H1 (cell line): ENCODE data around the gene WFDC8. TPM values are rescaled to one million over a fixed set of nuclear protein-coding genes. Genes with fewer than 3 reads are reported as not detected.

Experiments used
- CTCF ChIA-PET: fragments of 300-600 bp; sonication (Branson Sonifier 250); formaldehyde crosslinking; loops from one replicate; lab custom pipeline; 2021; ENCODE audit not compliant: partially characterized antibody; lab: Charles Lee
- POLR2A ChIA-PET: fragments of 300-600 bp; sonication (Branson Sonifier 250); formaldehyde crosslinking; loops from one replicate; lab custom pipeline; 2021; ENCODE audit warnings: inconsistent platforms; ENCODE audit not compliant: partially characterized antibody; lab: Charles Lee
- DNase-seq, 2 experiments: peaks; one replicate each; pipeline versions ENCODE4 v3.0.0 to v3.0.0-alpha.2; 2010 to 2022; ENCODE audit warnings: low spot score in 2 of 2, low read depth in 1 of 2, mixed read lengths in 1 of 2
- FAIRE-seq: peaks from 2 replicates; lab custom pipeline; 2011; peaks lifted over from hg19 to GRCh38; lab: Jason Lieb, UNC
- H2AFZ ChIP-seq: 2 replicates; pipeline ENCODE4 v1.8.1; 2012; ENCODE audit warnings: low read length, inconsistent platforms
- H2AK5ac ChIP-seq: 2 replicates; pipeline ENCODE4 v1.6.1; 2013; ENCODE audit warnings: low read depth, low read length
- H2BK120ac ChIP-seq: replicated peaks from 2 replicates; pipeline ENCODE3; 2013; ENCODE audit warnings: low read depth, low read length, inconsistent platforms
- H2BK12ac ChIP-seq: 2 replicates; pipeline ENCODE4 v1.6.1; 2013; ENCODE audit warnings: low read depth, low read length
- H2BK15ac ChIP-seq: 2 replicates; pipeline ENCODE4 v1.6.1; 2013; ENCODE audit warnings: low read length
- H2BK20ac ChIP-seq: 2 replicates; pipeline ENCODE4 v1.6.1; 2013; ENCODE audit warnings: low read length
- H2BK5ac ChIP-seq: 2 replicates; pipeline ENCODE4 v1.6.1; 2013; ENCODE audit warnings: low read depth, low read length
- H3K14ac ChIP-seq: 2 replicates; pipeline ENCODE4 v1.6.1; 2013; ENCODE audit warnings: inconsistent platforms; ENCODE audit not compliant: insufficient read length
- H3K18ac ChIP-seq: 2 replicates; pipeline ENCODE4 v1.6.1; 2013; ENCODE audit warnings: low read length; ENCODE audit errors: extremely low read depth
- H3K23ac ChIP-seq: 2 replicates; pipeline ENCODE4 v1.6.1; 2013; ENCODE audit warnings: inconsistent platforms; ENCODE audit not compliant: insufficient read length
- H3K23me2 ChIP-seq: 2 replicates; pipeline ENCODE4 v1.6.1; 2013; ENCODE audit warnings: low read depth, low read length
- H3K27ac ChIP-seq: 2 replicates; pipeline ENCODE4 v1.6.1; 2011; ENCODE audit warnings: low read depth, low read length, inconsistent platforms
- H3K27me3 ChIP-seq, 4 experiments: replicated peaks in 1 of 4; 1 replicate in 1 of 4; 2 replicates in 3 of 4; pipeline versions ENCODE4 v1.6.1 to v1.8.1; 2011 to 2013; ENCODE audit warnings: low read length in 3 of 4, mild to moderate bottlenecking in 3 of 4, inconsistent platforms in 2 of 4, mixed read lengths in 2 of 4, moderate library complexity in 1 of 4; ENCODE audit not compliant: control insufficient read depth in 3 of 4, insufficient read depth in 3 of 4; ENCODE audit errors: extremely low read depth in 1 of 4
- H3K36me3 ChIP-seq, 4 experiments: 2 replicates each; pipeline versions ENCODE4 v1.6.1 to v1.8.1; 2011 to 2013; ENCODE audit warnings: mild to moderate bottlenecking in 4 of 4, low read length in 3 of 4, moderate library complexity in 2 of 4, control low read depth in 1 of 4, inconsistent platforms in 1 of 4; ENCODE audit not compliant: insufficient read depth in 4 of 4, control insufficient read depth in 2 of 4
- H3K4ac ChIP-seq: replicated peaks from 2 replicates; pipeline ENCODE3; 2013; ENCODE audit warnings: low read length, low read depth, mixed read lengths, inconsistent platforms; ENCODE audit not compliant: insufficient read length
- H3K4me1 ChIP-seq, 4 experiments: replicated peaks in 1 of 4; 1 replicate in 1 of 4; 2 replicates in 3 of 4; pipeline versions ENCODE4 v1.6.1 to v1.8.1; 2011 to 2013; ENCODE audit warnings: low read length in 3 of 4, inconsistent platforms in 2 of 4, mixed read lengths in 1 of 4; ENCODE audit not compliant: insufficient read depth in 4 of 4, control insufficient read depth in 3 of 4
- H3K4me2 ChIP-seq, 2 experiments: 2 replicates each; pipeline versions ENCODE4 v1.6.1 to v1.8.1; 2011 to 2013; ENCODE audit warnings: low read depth in 2 of 2, low read length in 2 of 2, control low read depth in 1 of 2, inconsistent platforms in 1 of 2, mild to moderate bottlenecking in 1 of 2; ENCODE audit not compliant: insufficient read depth in 1 of 2
- H3K4me3 ChIP-seq, 4 experiments: fragments of 200-600, 300-600 bp in 1 of 4; sonication (generic), shearing (Covaris generic), sonication (Bioruptor Twin) in 1 of 4; 2 replicates each; pipeline versions ENCODE4 v1.5.1 to v1.8.1; 2011 to 2016; ENCODE audit warnings: low read length in 4 of 4, low read depth in 3 of 4, control low read depth in 2 of 4, inconsistent platforms in 2 of 4, mild to moderate bottlenecking in 2 of 4, mixed read lengths in 1 of 4, moderate library complexity in 1 of 4; ENCODE audit not compliant: insufficient read depth in 2 of 4; ENCODE audit errors: extremely low read depth in 1 of 4
- H3K56ac ChIP-seq: replicated peaks from 2 replicates; pipeline ENCODE3; 2013; ENCODE audit warnings: low read depth, mild to moderate bottlenecking, mixed read lengths, low read length, inconsistent platforms; ENCODE audit not compliant: insufficient read length
- H3K79me1 ChIP-seq: 2 replicates; pipeline ENCODE4 v1.6.1; 2013; ENCODE audit warnings: low read depth, low read length, control low read depth
- H3K79me2 ChIP-seq, 2 experiments: 2 replicates each; pipeline versions ENCODE4 v1.6.1 to v1.8.1; 2012 to 2013; ENCODE audit warnings: low read length in 2 of 2, mild to moderate bottlenecking in 2 of 2, inconsistent platforms in 1 of 2; ENCODE audit not compliant: insufficient read depth in 2 of 2, control insufficient read depth in 1 of 2
- H3K9ac ChIP-seq, 4 experiments: replicated peaks in 1 of 4; 1 replicate in 1 of 4; 2 replicates in 3 of 4; pipeline versions ENCODE4 v1.6.1 to v1.8.1; 2011 to 2013; ENCODE audit warnings: low read depth in 3 of 4, low read length in 3 of 4, control low read depth in 2 of 4, mild to moderate bottlenecking in 2 of 4, moderate library complexity in 2 of 4, inconsistent platforms in 1 of 4; ENCODE audit errors: extremely low read depth in 1 of 4
- H3K9me3 ChIP-seq, 2 experiments: 2 replicates each; pipeline versions ENCODE4 v1.6.1 to v1.8.1; 2012 to 2013; ENCODE audit warnings: mild to moderate bottlenecking in 2 of 2, moderate library complexity in 2 of 2, control low read depth in 1 of 2, inconsistent platforms in 1 of 2, low read depth in 1 of 2, low read length in 1 of 2, mixed read lengths in 1 of 2; ENCODE audit not compliant: insufficient read depth in 2 of 2
- H4K20me1 ChIP-seq, 2 experiments: replicated peaks in 1 of 2; 2 replicates each; pipeline versions ENCODE3 to v1.8.1; 2011 to 2013; ENCODE audit warnings: inconsistent platforms in 2 of 2, low read length in 2 of 2, mild to moderate bottlenecking in 1 of 2; ENCODE audit not compliant: insufficient read depth in 2 of 2, control insufficient read depth in 1 of 2
- H4K5ac ChIP-seq: 2 replicates; pipeline ENCODE4 v1.6.1; 2013; ENCODE audit warnings: low read length, low read depth, mixed read lengths, inconsistent platforms; ENCODE audit not compliant: insufficient read length
- H4K8ac ChIP-seq: 2 replicates; pipeline ENCODE4 v1.8.0; 2013; ENCODE audit warnings: mild to moderate bottlenecking, moderate library complexity, low read length, inconsistent platforms; ENCODE audit not compliant: insufficient read depth; ENCODE audit errors: extremely low read depth
- H4K91ac ChIP-seq: replicated peaks from 2 replicates; pipeline ENCODE3; 2013; ENCODE audit warnings: low read length, mixed read lengths, inconsistent platforms; ENCODE audit not compliant: insufficient read length
- KDM5A ChIP-seq: fragments of 200-600 bp; IDR thresholded peaks from 2 replicates; pipeline ENCODE4 v1.7.1; 2012; ENCODE audit warnings: mild to moderate bottlenecking, low read length, inconsistent platforms, mixed read lengths
- PHF8 ChIP-seq: fragments of 200-600 bp; sonication (generic); conservative IDR thresholded peaks from 2 replicates; pipeline ENCODE4 v1.7.1; 2012; ENCODE audit warnings: low read depth, mild to moderate bottlenecking, inconsistent platforms, low read length, moderate library complexity
- TAF1 ChIP-seq: IDR thresholded peaks from 2 replicates; pipeline ENCODE4 v1.6.1; 2011; ENCODE audit warnings: mild to moderate bottlenecking, low read depth, low read length
- WGBS, 2 experiments: shearing (Covaris generic) in 1 of 2; methylation state at CpG; one replicate each; pipeline versions ENCODE4 v1.1.6 to v1.1.7; 2013 to 2015; ENCODE audit warnings: low lambda C conversion rate in 2 of 2, mixed read lengths in 2 of 2, inconsistent platforms in 1 of 2, low coverage in 1 of 2, missing lambda C conversion rate in 1 of 2; ENCODE audit not compliant: insufficient replicate concordance in 2 of 2, insufficient coverage in 1 of 2, insufficient read length in 1 of 2; ENCODE audit errors: extremely low coverage in 1 of 2, missing lambda C conversion rate in 1 of 2; 5-methylcytosine and 5-hydroxymethylcytosine counted together
- polyA plus RNA-seq, 7 experiments: library from polyadenylated mRNA; depleted of rRNA in 3 of 7; stranded (reverse) in 5 of 7; unstranded in 2 of 7; fragments of >200 nt in 5 of 7; fragments of 200-250 nt in 2 of 7; gene quantifications; 1 replicate in 5 of 7; 2 replicates in 1 of 7; 4 replicates in 1 of 7; pipeline versions ENCODE4 v1.2.1 to v1.2.3, GENCODE V29; 2011 to 2013; ENCODE audit warnings: missing spikeins in 2 of 7, mixed read lengths in 2 of 7
- total RNA-seq: library from RNA; stranded (reverse); fragmentation: NEBNext Ultra II Directional; extraction: Animal tissue kit (Norgen Biotek cat#: 25700); gene quantifications from 2 replicates; pipeline ENCODE4 v1.2.1, GENCODE V29; 2021

WFDC8 gene
- total and polyA plus RNA-seq, 2 of the 8 experiments (the other 6 are each of a cell fraction or from before 2014, with no cell fraction given) = not detected

- no peak overlapping the region for H2BK120ac ChIP-seq
- H2BK20ac ChIP-seq = no peak overlapping the region
- no peaks in the 10 kb centered on the region for H3K9me3 ChIP-seq
- H3K27ac ChIP-seq = no peak overlapping the region
- H4K8ac ChIP-seq = no peak overlapping the region
- H3K4me2 ChIP-seq = no peak overlapping the region
- 100% methylated on average over 2 of the region's 2 CpGs; no CpG with 5 or more reads in 1 of the 2 experiments for WGBS, 2 experiments
- H3K36me3 ChIP-seq = no peaks in the 10 kb centered on the region; a peak in 1 of 8 replicates
- FAIRE-seq = no peak
- H2BK12ac ChIP-seq = no peak overlapping the region
- H2AFZ ChIP-seq = no peak overlapping the region
- H4K91ac ChIP-seq = no peak overlapping the region
- H4K20me1 ChIP-seq = no peaks in the 10 kb centered on the region
- H3K27me3 ChIP-seq = no peaks in the 10 kb centered on the region
- H3K14ac ChIP-seq = no peak overlapping the region
- no peak overlapping the region for H3K18ac ChIP-seq
- no peak for DNase-seq
- H2BK5ac ChIP-seq = no peak overlapping the region
- H3K4me3 ChIP-seq = no peak overlapping the region
- no peak overlapping the region for H3K56ac ChIP-seq
- no peaks in the 10 kb centered on the region for H3K4me1 ChIP-seq
- no peak overlapping the region for H3K4ac ChIP-seq
- no peak overlapping the region for H3K23ac ChIP-seq
- ChIA-PET CTCF (interaction anchor here (0.7 kb wide), 1 partner anchor 9 kb away, joined by 3 read pairs; no protein-coding TSS in a partner anchor), POLR2A (no interaction called here)
- peak overlapping the region in 1 of 4 experiments; percentile 34; a peak in 1 of 7 replicates for H3K9ac ChIP-seq
- no peak overlapping the region for H2BK15ac ChIP-seq
- no peak overlapping the region for H2AK5ac ChIP-seq
- no peaks in the 10 kb centered on the region for H3K79me1 ChIP-seq
- no peak overlapping the region for H4K5ac ChIP-seq
- no peaks in the 10 kb centered on the region for H3K79me2 ChIP-seq
- no peaks in the 10 kb centered on the region for H3K23me2 ChIP-seq
- TF ChIP-seq KDM5A = no peak
- no peak for TF ChIP-seq TAF1
- no peak for TF ChIP-seq PHF8
Observed at GRCh38 chr20:45564760-45565276, 14.3 kb downstream of the WFDC8 start.
